Activated T-cell treated with anti-CD3 and anti-CD28 coated beads, Interleukin-2, amount 50 U/mL, for 24 hours (primary cell): ENCODE data around the gene C2CD4A.

Experiments used
- DNase-seq: peaks from one replicate; pipeline ENCODE4 v3.0.0-alpha.2; 2020
- H3K27ac Mint-ChIP-seq: 2 replicates; pipeline ENCODE4 v1.8.0; 2020; ENCODE audit warnings: mild to moderate bottlenecking, mixed read lengths
- H3K27me3 Mint-ChIP-seq: 2 replicates; pipeline ENCODE4 v1.8.0; 2020; ENCODE audit warnings: mixed read lengths
- H3K36me3 Mint-ChIP-seq: 2 replicates; pipeline ENCODE4 v1.8.0; 2020; ENCODE audit warnings: low read depth, mixed read lengths
- H3K4me1 Mint-ChIP-seq: 2 replicates; pipeline ENCODE4 v1.8.0; 2020; ENCODE audit warnings: low read depth, mixed read lengths
- H3K4me3 Mint-ChIP-seq: 2 replicates; pipeline ENCODE4 v1.8.0; 2020; ENCODE audit warnings: mild to moderate bottlenecking, moderate library complexity, mixed read lengths
- H3K9me3 Mint-ChIP-seq: 2 replicates; pipeline ENCODE4 v1.8.0; 2020; ENCODE audit warnings: mixed read lengths

Gene C2CD4A

DNA sequence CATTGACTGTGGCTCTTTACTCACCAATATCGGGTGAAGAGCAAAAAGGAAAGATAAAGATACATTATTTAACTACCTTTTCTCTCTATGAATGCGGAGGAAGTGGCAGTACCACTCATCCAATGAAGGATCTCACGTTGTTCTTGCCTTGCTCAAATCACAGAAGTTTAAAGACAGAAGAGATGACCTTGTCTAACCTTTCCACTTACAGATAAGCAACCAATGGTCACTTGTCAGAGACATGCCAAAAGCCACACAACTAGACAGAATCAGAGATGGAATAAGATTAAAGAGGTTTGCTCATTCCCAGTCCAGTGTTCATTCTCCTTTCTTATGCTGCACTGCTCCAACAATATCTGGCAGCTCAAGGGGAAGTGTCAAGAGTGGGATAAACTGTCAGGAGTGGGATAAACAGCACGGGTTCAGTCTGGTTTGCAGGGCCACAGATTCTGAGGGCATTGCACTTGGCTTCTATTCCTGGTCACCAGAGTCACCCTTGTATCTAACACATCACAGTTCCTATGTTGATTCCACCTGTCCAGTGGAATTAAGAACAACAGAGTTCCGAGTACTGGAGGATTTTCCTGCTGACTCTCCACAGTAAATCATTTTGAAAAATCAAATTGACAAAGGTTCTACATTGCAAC, 13.2 kb upstream of the C2CD4A start:
- Mint-ChIP-seq H3K4me1 (peaks cover 58% of the 10 kb centered on the region), H3K4me3 (no peak overlapping the region), H3K27me3 (no peaks in the 10 kb centered on the region), H3K9me3 (peaks cover 5% of the 10 kb centered on the region), H3K36me3 (peaks cover 22% of the 10 kb centered on the region), H3K27ac (no peak overlapping the region)
- DNase-seq: no peak

GRCh38 chr15:62054979-62055378, 11.8 kb upstream of the C2CD4A start:
- peaks cover 25% of the 10 kb centered on the region for H3K36me3 Mint-ChIP-seq
- no peak for DNase-seq
- H3K4me3 Mint-ChIP-seq: no peak overlapping the region
- H3K9me3 Mint-ChIP-seq: peaks cover 2% of the 10 kb centered on the region
- H3K27ac Mint-ChIP-seq: no peak overlapping the region
- peaks cover 61% of the 10 kb centered on the region for H3K4me1 Mint-ChIP-seq
- no peaks in the 10 kb centered on the region for H3K27me3 Mint-ChIP-seq

- no peak overlapping the region for H3K4me3 Mint-ChIP-seq
- no peak for DNase-seq
- peaks cover 72% of the 10 kb centered on the region for H3K4me1 Mint-ChIP-seq
- no peak overlapping the region for H3K27ac Mint-ChIP-seq
- no peaks in the 10 kb centered on the region for H3K27me3 Mint-ChIP-seq
- no peaks in the 10 kb centered on the region for H3K9me3 Mint-ChIP-seq
- peaks cover 25% of the 10 kb centered on the region for H3K36me3 Mint-ChIP-seq
Measured at GRCh38 chr15:62057341-62057980, 9.3 kb upstream of the C2CD4A start.

GRCh38 chr15:62058327-62059028, 8.3 kb upstream of the C2CD4A start:
- peak overlapping the region; percentile 27 for H3K27ac Mint-ChIP-seq
- H3K36me3 Mint-ChIP-seq: peaks cover 25% of the 10 kb centered on the region
- H3K9me3 Mint-ChIP-seq: no peaks in the 10 kb centered on the region
- DNase-seq: no peak
- peaks cover 69% of the 10 kb centered on the region for H3K4me1 Mint-ChIP-seq
- no peaks in the 10 kb centered on the region for H3K27me3 Mint-ChIP-seq
- H3K4me3 Mint-ChIP-seq: peak overlapping the region; percentile 85

DNA sequence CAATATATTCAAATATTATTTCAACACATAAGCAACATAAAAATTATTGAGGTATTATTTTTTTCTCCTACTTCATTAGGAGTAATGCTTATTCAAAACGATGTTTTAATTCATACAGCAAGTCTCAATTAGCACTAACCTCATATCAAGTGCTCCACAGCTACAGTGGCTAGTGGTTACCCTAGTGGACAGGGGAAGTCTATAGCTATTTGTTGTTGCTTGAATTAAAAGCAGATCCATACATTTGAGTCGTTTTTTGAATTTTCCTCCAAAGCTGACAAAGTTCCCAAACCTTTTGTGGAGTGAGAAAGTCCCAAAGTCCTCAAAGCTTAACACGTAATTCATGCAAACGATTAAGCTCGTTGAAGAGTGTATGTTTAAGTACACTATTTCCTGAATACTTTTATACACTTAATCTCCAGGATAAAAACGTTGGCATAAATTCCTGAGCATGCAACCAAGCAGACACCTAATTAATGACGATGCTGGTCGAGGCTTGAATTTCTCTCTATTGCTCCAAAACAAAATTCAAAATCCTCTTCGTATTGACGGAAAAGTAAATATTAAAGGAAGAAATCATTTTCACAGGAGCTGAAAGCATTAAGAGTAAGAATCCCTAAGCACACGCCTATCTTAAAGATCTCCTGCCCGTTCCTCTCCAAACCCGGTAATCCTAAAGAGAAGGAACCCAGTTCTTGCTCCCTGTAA, 7.5 kb upstream of the C2CD4A start:
- Mint-ChIP-seq H3K4me1 (peaks cover 68% of the 10 kb centered on the region), H3K9me3 (no peaks in the 10 kb centered on the region), H3K27me3 (no peaks in the 10 kb centered on the region), H3K27ac (peak overlapping the region; percentile 92), H3K4me3 (peak overlapping the region; percentile 85), H3K36me3 (peaks cover 25% of the 10 kb centered on the region)
- no peak for DNase-seq

GRCh38 chr15:62059816-62060112, 7.0 kb upstream of the C2CD4A start:
- H3K4me1 Mint-ChIP-seq: peaks cover 63% of the 10 kb centered on the region
- H3K27ac Mint-ChIP-seq: peak overlapping the region; percentile 92
- no peak for DNase-seq
- H3K9me3 Mint-ChIP-seq: no peaks in the 10 kb centered on the region
- H3K36me3 Mint-ChIP-seq: peaks cover 25% of the 10 kb centered on the region
- peak overlapping the region; percentile 85 for H3K4me3 Mint-ChIP-seq
- H3K27me3 Mint-ChIP-seq: no peaks in the 10 kb centered on the region

DNA sequence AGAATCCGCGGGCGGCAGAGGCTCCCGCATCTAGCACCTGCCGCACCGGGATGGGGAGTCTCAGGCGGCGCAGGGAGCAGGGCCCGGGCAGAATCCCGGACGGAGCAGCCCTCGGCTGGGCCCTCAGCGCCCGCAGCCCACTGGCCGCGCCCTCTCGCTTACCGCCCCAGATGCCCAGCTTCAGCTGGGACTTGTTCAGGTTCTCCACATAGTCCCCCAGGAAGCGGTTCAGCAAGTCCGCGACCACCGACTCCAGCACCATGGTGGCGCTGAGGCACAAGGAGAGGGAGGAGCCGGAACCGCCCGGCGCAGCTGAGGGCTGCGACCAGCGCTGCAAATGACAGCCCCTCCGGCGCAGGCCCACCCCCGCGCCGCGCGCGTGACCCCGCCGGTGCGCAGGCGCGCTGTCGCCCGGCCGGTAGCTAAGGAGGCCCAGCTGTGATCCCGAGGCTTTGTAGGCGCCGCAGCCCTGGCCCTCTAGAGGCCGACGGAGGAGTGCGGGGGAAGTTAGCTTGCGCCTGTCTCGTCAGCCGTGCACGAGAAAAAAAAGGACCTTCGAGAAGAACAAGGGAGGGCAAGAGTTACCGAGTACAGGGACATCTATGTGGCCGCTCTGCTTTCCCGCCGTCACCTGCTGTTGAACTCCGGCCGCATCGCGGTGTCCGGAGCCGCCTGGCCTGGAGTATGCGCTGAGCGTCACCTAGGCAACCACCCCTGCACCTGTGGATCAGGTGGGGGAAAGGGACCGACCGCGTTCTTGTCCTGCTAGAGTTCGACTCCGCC, 6.5 kb upstream of the C2CD4A start, which contains the start of gene VPS13C:
Gene VPS13C (minus strand): TSS at position 335 of the 783 bp plus-strand sequence. CDS start 73 bp downstream, at position 262.
- Mint-ChIP-seq H3K4me1 (peaks cover 59% of the 10 kb centered on the region), H3K36me3 (peaks cover 25% of the 10 kb centered on the region), H3K27ac (peak within 1 kb of the TSS; percentile 92), H3K9me3 (no peaks in the 10 kb centered on the region), H3K4me3 (peak within 1 kb of the TSS; percentile 85), H3K27me3 (no peaks in the 10 kb centered on the region)
- DNase-seq: peak; percentile 93

DNA sequence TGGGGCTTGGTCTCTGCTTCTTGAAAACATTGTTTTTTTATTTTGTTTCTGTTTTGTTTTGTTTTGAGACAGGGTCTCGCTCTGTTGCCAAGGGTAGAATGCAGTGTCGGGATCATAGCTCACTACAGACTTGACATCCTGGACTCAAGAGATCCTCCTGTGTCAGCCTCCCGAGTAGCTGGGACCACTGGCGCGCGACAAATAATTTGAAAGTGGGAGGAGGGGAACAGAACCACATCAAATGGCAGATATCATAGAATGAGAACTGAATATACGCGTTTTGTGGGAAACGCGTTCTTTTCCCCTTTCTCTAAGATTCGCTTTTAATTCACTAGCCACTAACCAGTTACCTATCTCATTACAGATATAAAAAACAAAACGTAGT, 5.9 kb upstream of the C2CD4A start:
- H3K4me1 Mint-ChIP-seq: peaks cover 54% of the 10 kb centered on the region
- no peaks in the 10 kb centered on the region for H3K9me3 Mint-ChIP-seq
- DNase-seq: no peak
- H3K27me3 Mint-ChIP-seq: no peaks in the 10 kb centered on the region
- H3K4me3 Mint-ChIP-seq: peak overlapping the region; percentile 85
- peak overlapping the region; percentile 92 for H3K27ac Mint-ChIP-seq
- H3K36me3 Mint-ChIP-seq: peaks cover 25% of the 10 kb centered on the region

DNA sequence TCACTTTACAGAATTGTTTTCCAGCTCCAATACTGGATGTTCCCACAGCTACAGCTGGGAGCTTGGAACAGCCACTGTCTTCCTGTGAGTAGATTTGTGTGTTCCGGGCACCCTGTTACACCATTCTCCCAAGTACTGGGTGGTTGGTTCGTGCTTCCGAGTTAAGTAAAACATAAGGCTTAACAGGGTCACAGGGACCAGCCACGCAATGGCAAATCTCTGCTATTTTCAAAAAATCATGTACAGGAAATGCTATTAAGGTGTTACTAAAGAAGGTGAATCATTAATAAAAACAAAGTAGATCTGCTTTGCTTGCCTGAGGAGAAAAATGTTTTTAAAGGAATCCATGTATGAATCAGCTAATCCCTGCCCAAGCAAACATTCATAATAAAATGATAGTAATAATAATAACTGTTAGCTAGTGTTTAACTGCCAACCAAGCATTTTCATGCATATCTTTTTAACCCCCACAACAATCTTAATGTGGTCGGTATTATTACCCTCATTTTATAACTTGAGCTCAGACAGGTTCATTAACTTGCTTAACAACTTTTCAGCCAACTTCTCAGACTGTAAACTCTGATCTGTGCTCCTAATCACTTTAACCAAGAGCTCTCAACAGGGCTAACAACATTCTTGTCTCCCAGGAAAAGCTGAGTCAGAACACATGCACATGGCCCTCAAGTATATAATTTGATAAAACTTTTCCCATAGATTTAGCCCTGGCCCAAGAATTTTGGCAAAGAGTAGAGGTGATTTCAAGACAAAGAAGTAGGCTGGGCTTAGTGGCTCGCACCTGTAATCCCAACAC, 2.7 kb upstream of the C2CD4A start:
- H3K36me3 Mint-ChIP-seq: peaks cover 11% of the 10 kb centered on the region

GRCh38 chr15:62067448-62068044, 769 bp downstream of the C2CD4A start:
- no peaks in the 10 kb centered on the region for H3K36me3 Mint-ChIP-seq
- peaks cover 27% of the 10 kb centered on the region for H3K27me3 Mint-ChIP-seq

More for the DNA sequence above, 2.7 kb upstream of the C2CD4A start:
- no peak overlapping the region for H3K4me3 Mint-ChIP-seq
- no peak for DNase-seq
- no peaks in the 10 kb centered on the region for H3K9me3 Mint-ChIP-seq
- no peak overlapping the region for H3K27ac Mint-ChIP-seq
- peaks cover 21% of the 10 kb centered on the region for H3K27me3 Mint-ChIP-seq
- H3K4me1 Mint-ChIP-seq: peaks cover 53% of the 10 kb centered on the region

DNA sequence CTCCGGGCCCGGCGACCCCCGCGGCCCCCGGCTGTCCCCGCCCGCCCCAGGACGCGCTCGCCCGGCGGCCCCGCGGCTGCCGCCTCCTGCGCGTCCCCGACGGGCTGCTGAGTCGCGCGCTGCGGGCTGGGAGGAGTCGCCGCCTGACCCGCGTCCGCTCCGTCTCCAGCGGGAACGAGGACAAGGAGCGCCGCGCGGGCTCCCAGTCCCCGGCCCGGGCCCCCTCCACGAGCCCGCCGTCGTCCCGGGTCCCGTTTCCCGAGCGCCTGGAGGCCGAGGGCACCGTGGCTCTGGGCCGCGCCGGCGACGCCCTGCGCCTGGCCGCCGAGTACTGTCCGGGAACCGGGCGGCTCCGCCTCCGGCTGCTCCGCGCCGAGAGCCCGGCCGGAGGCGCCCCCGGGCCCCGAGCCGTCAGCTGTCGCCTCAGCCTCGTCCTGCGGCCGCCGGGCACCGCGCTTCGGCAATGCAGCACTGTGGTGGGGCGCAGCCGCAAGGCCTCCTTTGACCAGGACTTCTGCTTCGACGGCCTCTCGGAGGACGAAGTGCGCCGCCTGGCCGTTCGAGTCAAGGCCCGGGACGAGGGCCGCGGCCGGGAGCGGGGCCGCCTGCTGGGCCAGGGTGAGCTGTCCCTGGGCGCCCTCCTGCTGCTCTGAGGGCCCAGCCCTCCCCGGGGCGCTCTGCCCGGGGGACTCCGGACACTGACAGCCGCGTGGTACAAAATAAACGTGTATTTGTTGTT, 1.5 kb downstream of the C2CD4A start:
- peaks cover 30% of the 10 kb centered on the region for H3K4me1 Mint-ChIP-seq
- DNase-seq: peak; percentile 63
- no peaks in the 10 kb centered on the region for H3K9me3 Mint-ChIP-seq
- peaks cover 27% of the 10 kb centered on the region for H3K27me3 Mint-ChIP-seq
- peak overlapping the region; percentile 74 for H3K4me3 Mint-ChIP-seq
- H3K36me3 Mint-ChIP-seq: no peaks in the 10 kb centered on the region
- peak overlapping the region; percentile 76 for H3K27ac Mint-ChIP-seq

More at GRCh38 chr15:62067448-62068044, 769 bp downstream of the C2CD4A start:
- peak; percentile 62 for DNase-seq
- Mint-ChIP-seq H3K27ac (peak overlapping the region; percentile 62), H3K4me1 (peaks cover 35% of the 10 kb centered on the region), H3K9me3 (no peaks in the 10 kb centered on the region), H3K4me3 (peak overlapping the region; percentile 70)

DNA sequence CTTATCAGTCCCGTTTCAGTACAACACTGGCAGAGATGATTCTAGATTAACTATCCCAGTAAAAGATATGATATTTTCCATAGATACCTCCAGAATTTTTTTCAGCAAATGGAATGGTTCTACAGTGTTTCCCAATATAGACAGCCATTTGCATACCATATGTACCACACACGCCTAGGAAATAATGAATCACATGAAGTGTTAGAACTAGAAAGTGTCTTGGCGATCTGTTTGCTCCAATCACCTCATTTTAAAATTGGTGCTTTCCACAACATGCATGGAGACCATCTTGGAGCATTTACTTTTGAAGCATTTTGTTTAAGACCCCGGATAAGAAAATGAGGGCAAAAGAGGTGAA, 2.0 kb downstream of the C2CD4A start:
- no peaks in the 10 kb centered on the region for H3K9me3 Mint-ChIP-seq
- peak overlapping the region; percentile 74 for H3K4me3 Mint-ChIP-seq
- H3K36me3 Mint-ChIP-seq: no peaks in the 10 kb centered on the region
- H3K27ac Mint-ChIP-seq: peak overlapping the region; percentile 76
- H3K27me3 Mint-ChIP-seq: peaks cover 27% of the 10 kb centered on the region
- H3K4me1 Mint-ChIP-seq: peaks cover 26% of the 10 kb centered on the region
- no peak for DNase-seq

DNA sequence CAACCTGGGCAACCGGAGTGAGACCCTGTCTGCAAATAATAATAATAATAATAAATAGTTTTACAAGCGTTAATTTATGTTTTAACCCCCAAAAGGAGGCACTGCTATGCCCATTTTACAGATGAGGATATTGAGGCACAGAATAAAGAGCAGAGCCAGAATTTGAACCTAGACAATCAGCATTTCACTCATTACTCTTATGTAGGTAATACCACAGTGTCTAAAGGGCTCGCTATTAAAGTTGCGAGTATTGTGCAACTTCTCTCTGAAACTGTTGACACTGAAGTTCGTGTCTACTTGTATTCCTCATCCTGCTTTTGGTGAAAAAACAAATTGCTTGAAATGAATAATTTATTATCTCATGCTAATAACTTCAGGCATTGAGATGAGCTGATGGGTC, 2.8 kb downstream of the C2CD4A start:
- Mint-ChIP-seq H3K4me1 (peaks cover 23% of the 10 kb centered on the region), H3K4me3 (no peak overlapping the region), H3K27me3 (peaks cover 27% of the 10 kb centered on the region), H3K36me3 (no peaks in the 10 kb centered on the region), H3K27ac (no peak overlapping the region), H3K9me3 (no peaks in the 10 kb centered on the region)
- DNase-seq: no peak
